GM23248 (cell line): ENCODE measurements around the gene PDZD7.

Experiments used
- EZH2 ChIP-seq: fragments of 200-600 bp; sonication (generic); IDR thresholded peaks from 2 replicates; pipeline ENCODE4 v1.6.1; 2018; ENCODE audit warnings: antibody characterized with exemption, mild to moderate bottlenecking; ENCODE audit not compliant: insufficient read depth, poor library complexity, severe bottlenecking
- EZH2phosphoT487 ChIP-seq: fragments of 200-600 bp; sonication (generic); IDR thresholded peaks from 2 replicates; pipeline ENCODE4 v1.6.1; 2018; ENCODE audit warnings: antibody characterized with exemption, moderate library complexity, mild to moderate bottlenecking, low read depth; ENCODE audit not compliant: insufficient read depth

- TF ChIP-seq EZH2 (no peak), EZH2phosphoT487 (no peak)
Measured at GRCh38 chr10:101079874-101080273, 48.9 kb upstream of the PDZD7 start.
